GM12891 (cell line): Measurements from ENCODE around the gene TRIM66.
A peak's percentile ranks its signal among the peaks of the same experiment; 100 is the strongest.

Source experiments
- DNase-seq: peaks from one replicate; pipeline ENCODE4 v3.0.0; 2011; ENCODE audit warnings: low spot score; ENCODE audit not compliant: insufficient read length
- FAIRE-seq: peaks from 2 replicates; lab custom pipeline; 2011; peaks lifted over from hg19 to GRCh38; lab: Jason Lieb, UNC
- PAX5 ChIP-seq: IDR thresholded peaks from 2 replicates; pipeline ENCODE4 v1.6.1; 2011; ENCODE audit warnings: low read length, moderate library complexity, mild to moderate bottlenecking; ENCODE audit not compliant: insufficient read depth, severe bottlenecking
- POLR2A ChIP-seq: IDR thresholded peaks from 2 replicates; pipeline ENCODE4 v1.6.1; 2011; ENCODE audit warnings: low read depth, low read length, control low read depth
- POLR2AphosphoS5 ChIP-seq: IDR thresholded peaks from 2 replicates; pipeline ENCODE4 v1.6.1; 2011; ENCODE audit warnings: low read depth, low read length, control low read depth
- POU2F2 ChIP-seq: IDR thresholded peaks from 2 replicates; pipeline ENCODE4 v1.6.1; 2011; ENCODE audit warnings: low read depth, mild to moderate bottlenecking, control low read depth, low read length, moderate library complexity
- SPI1 ChIP-seq: IDR thresholded peaks from 2 replicates; pipeline ENCODE4 v1.6.1; 2011; ENCODE audit warnings: low read depth, low read length, control low read depth
- TAF1 ChIP-seq: IDR thresholded peaks from 2 replicates; pipeline ENCODE4 v1.6.1; 2011; ENCODE audit warnings: low read depth, low read length, control low read depth

Gene TRIM66

DNA sequence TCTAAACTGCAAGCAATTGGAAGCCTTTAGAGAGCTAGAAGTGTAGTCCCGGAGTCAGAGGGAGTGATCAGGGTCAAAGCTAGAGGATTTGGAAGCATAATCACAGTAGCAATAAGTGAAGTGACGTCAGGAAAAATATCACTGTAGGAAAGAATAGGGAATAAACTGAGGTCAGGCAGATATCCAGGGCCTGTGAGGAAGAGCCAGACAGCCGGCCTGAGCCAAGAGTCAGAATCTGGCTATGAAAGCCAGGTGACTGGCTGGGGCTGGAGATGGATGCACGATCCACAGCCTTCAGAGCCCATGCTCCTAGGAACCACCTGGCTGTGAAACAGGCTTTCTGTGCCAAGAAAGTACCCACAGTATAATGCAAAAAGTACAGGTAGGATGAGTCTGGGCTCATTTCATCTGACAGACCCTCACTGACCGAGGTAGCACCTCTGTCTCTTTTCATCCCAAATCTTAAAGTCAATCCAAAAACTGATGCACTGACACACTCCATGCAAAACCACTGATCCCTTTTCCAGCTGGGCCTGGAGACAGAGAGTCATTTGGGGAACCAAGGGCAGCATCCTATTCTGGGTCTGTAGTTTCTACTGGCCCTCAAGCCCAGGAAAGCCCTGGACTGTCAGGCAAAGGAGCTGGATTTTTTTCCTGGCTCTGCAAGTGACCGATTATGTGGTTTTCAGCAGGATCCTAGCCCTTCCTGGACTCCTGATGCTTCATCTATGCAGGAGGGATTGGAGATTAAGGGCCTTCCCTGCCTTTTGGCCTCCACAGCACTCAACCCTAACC is 21.3 kb downstream of the TRIM66 start:
- TF ChIP-seq POLR2AphosphoS5 (no peak), SPI1 (no peak)
- FAIRE-seq (no peak), DNase-seq (no peak)

DNA sequence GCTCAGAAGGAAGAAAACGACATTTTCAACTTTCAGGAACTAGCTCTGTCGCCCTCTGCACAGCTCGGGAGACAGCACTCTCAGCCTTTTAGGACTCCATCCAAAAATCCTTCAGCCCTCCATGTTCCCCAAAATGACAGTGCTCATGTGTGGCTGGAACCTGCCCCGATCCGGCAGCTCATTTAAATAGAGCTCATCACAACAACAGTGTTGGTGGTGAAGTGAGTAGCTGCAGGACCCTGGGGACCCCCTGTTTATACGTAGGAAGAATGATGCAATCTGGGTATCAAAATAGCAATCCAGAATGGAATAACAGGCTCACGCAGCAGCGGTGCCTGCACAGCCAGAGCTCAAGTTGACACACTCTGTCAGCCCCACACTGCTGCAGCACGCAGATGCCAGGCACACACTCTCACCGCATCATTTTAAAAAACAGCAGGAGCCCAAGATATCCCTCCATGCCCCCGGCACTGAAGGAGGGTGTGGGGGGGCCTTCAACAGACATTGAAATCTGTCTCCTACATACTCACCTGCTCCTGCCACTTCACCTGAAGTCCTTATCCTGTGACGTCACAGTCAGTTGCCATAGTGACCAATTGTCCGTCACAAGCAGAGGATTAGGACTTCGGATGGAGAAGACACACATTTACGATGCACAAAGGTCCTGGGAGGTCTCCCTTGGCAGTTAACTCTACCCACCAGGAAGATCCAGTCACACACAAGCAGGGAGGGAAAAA is 24.0 kb downstream of the TRIM66 start:
- FAIRE-seq (no peak), DNase-seq (no peak)
- TF ChIP-seq POU2F2 = no peak
- TF ChIP-seq PAX5 = no peak
- TF ChIP-seq POLR2A = no peak
- no peak for TF ChIP-seq POLR2AphosphoS5
- no peak for TF ChIP-seq SPI1
- TF ChIP-seq TAF1 = no peak

DNA sequence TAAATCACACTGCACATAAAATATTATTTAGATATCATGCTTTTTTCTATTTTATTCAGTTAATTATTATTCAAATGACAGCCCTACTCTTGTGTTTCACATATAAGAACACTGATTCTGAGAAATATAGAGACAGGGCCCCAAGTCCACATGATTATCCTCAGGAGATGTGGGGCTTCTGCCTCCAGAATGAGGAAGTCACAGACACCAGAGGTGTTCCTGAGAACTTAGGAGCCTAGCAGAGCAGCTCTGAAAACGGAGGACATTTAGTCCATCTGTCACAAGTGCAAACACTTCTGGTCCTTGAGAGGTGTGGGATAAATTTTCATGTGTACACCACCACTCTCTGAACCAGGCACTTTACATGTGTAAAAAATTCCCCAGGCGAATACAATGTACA is 26.2 kb downstream of the TRIM66 start:
- FAIRE-seq (no peak), DNase-seq (no peak)
- TF ChIP-seq SPI1 = peak; percentile 34; the same call in 1 of the 2 replicates
- no peak for TF ChIP-seq POU2F2
- TF ChIP-seq POLR2AphosphoS5 = no peak
- no peak for TF ChIP-seq PAX5

DNA sequence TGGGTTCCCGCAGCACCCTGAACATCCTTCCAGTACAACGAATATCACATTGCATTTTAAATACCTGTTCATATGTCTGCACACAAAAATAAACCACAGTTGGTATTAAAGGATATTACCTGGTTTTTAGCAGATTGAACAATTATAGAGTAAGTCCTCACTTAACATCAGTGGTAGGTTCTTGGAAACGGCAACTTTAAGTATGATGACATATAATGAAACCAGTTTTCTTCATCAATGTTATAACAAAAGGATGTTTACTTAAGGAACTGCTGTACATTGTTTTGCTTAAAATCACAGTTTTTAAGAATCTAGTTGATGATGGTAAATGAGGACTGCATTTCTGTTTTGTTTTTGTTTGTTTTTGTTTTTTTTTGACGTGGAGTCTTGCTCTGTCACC is 28.0 kb downstream of the TRIM66 start:
- no peak for FAIRE-seq
- TF ChIP-seq POLR2A = no peak
- no peak for TF ChIP-seq PAX5
- TF ChIP-seq POLR2AphosphoS5 = no peak
- TF ChIP-seq TAF1 = no peak
- no peak for TF ChIP-seq POU2F2
- no peak for TF ChIP-seq SPI1
- no peak for DNase-seq

DNA sequence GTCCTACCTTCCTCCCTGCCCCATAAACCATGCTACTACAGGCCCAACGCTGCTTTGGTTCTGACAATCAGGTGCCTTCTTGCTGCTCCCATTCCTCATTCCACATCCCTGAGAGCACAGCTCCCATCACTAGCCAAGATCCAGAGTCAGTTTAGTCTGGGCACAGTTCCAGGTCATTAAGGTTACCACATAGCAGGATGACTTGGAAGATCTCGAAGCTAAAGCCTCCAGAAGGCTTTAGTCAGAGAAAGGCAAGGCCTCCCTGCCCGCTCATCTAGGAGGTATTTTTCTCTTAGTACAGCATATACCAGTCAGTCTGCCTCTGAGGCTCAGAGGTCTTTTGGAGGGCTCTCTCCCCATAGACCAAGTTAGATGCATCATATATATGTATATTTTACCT is 30.3 kb downstream of the TRIM66 start:
- no peak for FAIRE-seq
- no peak for DNase-seq
- TF ChIP-seq POLR2AphosphoS5 (no peak), PAX5 (no peak), POU2F2 (no peak), POLR2A (no peak), TAF1 (no peak), SPI1 (no peak)

DNA sequence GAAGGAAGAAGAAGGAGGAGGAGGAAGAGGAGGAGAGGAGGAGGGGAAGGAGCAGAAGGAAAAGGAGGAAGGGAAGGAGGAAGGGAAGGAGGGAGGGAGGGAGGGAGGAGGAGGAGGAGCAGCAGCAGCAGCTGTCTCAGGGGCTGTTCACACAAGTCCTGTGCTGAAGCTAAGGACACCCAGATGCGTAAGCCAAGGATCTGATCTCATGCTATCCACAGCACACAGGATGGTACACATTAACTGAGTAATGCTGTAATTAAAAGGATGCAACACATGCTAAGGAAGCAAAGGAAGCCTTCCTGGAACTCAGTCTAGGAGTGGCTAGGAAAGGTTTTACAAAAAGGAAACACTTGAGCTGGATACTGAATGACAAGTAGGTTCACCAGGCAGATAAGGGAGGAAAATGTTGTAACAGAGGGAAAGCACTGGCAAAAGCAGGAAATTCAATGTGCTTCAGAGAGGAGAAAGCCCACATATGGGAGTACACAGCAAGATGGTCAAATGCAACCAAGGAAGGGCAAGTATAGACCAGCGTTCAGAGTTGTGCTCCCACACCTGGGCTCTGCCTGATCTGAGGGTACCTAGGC is 32.0 kb downstream of the TRIM66 start:
- TF ChIP-seq POLR2AphosphoS5 (no peak), POLR2A (no peak), SPI1 (no peak)
- FAIRE-seq = no peak
- DNase-seq = no peak

DNA sequence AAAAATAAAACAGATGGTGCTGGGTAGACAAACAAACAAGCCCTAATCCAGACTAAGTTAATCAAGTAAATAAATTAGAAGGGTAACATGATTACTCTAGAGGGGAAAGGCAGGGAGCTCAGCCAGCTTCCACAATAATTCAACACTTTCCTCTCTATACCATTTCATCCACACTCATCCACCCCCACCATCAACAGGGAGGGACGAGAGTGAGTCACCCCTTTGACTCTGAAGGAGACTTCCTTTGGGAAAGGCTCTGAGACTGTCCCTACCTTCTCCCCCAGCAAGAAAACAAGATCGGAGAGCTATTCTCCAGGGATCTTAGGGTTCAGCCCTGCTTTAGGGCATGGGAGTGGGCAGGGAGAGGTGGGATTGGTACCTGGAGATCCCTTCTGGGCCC is 33.1 kb downstream of the TRIM66 start:
- FAIRE-seq = no peak
- no peak for DNase-seq
- TF ChIP-seq POLR2A (no peak), PAX5 (no peak), TAF1 (no peak), POLR2AphosphoS5 (no peak), POU2F2 (no peak), SPI1 (no peak)

DNA sequence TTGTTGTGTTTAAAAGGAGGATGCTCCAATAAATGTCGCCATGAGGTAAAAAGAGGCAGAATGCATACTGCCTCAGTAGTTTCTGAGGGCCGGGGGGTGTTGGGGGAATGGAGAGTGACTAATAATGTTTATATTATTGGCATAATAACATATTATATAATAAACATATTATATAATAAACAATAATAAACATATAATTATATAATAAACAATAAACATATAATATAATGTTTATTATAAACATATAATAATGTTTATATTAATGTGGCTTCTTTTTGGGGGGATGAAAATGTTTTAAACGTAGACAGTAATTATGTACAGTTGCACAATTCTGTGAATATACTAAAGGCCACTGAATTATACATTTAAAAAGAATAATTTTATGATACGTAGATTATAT is 35.6 kb downstream of the TRIM66 start:
- TF ChIP-seq SPI1 (no peak), POU2F2 (no peak), TAF1 (no peak), PAX5 (no peak), POLR2A (no peak), POLR2AphosphoS5 (no peak)
- DNase-seq (no peak), FAIRE-seq (no peak)

DNA sequence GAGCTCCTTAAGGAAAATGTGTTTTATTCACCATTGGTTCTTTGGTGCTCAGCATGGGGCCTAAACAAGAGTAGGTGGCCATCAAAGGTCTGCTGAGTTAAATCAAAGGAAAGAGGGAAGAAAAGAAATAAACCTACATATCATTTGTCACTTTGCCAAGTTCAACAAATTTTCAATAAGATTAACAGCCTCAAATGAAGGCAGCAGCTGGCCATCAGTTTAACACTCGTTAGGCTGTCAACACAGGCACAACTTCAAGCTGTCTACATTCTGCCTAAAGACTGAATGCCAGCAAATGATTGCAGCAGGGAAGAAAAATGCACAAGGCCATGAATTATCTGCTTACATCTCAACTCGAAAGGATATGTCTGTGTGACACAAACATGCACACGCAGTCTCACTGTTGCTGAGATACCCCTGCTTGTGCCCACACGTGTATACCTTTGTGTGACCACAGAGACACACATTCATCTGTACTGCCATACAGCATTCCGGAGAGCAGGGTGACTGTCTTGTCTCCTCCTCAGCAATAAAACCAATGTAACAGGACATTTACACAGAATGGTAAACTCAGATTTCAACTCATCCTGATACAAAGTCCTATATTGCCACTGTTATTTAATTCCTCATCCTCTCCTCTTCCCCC is 40.1 kb downstream of the TRIM66 start:
- DNase-seq (no peak), FAIRE-seq (peak; percentile 31)
- TF ChIP-seq SPI1 (no peak), POU2F2 (no peak), PAX5 (no peak), POLR2A (no peak), POLR2AphosphoS5 (no peak), TAF1 (no peak)
